A549 (cell line): ENCODE measurements around the gene CCDC142. TPM values are rescaled to one million over a fixed set of nuclear protein-coding genes. Genes with fewer than 3 reads are reported as not detected.

Experiments
- ATAC-seq, 2 experiments: fragments of 200-7000 bp in 1 of 2; fragments of >200 bp in 1 of 2; cut with Nextera tagmentation in 1 of 2; cut with Tn5 transposase in 1 of 2; 3 replicates each; pipeline versions ENCODE4 v1.8.0 to v1.9.1; 2018 to 2020; ENCODE audit warnings: mild to moderate bottlenecking in 1 of 2, moderate library complexity in 1 of 2
- CTCF ChIA-PET: fragments of 300-600 bp; sonication (Branson Sonifier 250); formaldehyde crosslinking; extraction: SDS; loops from one replicate; lab custom pipeline; 2021; ENCODE audit warnings: antibody characterized with exemption, inconsistent platforms; lab: Yijun Ruan, JAX
- POLR2A ChIA-PET: fragments of 350-600 bp; formaldehyde crosslinking; extraction: SDS; loops from one replicate; lab custom pipeline; 2021; ENCODE audit warnings: antibody characterized with exemption, inconsistent platforms; lab: Yijun Ruan, JAX
- DNase-seq, 2 experiments: peaks; one replicate each; pipeline versions ENCODE4 v3.0.0 to v3.0.0-alpha.2; 2011 to 2016; ENCODE audit warnings: low read depth in 1 of 2, low spot score in 1 of 2
- FAIRE-seq: peaks from 2 replicates; lab custom pipeline; 2011; peaks lifted over from hg19 to GRCh38; lab: Jason Lieb, UNC
- H3K27ac ChIP-seq, 2 experiments: fragments of >200 bp; sonication (Bioruptor Twin); formaldehyde crosslinking; 3 replicates each; pipeline ENCODE4 v1.5.1; 2016 to 2017
- H3K4me1 ChIP-seq: fragments of >200 bp; sonication (Bioruptor Twin); formaldehyde crosslinking; 3 replicates; pipeline ENCODE4 v1.6.1; 2016
- H3K4me2 ChIP-seq: fragments of >200 bp; sonication (Bioruptor Twin); formaldehyde crosslinking; 3 replicates; pipeline ENCODE4 v1.6.1; 2016
- H3K4me3 ChIP-seq: fragments of >200 bp; sonication (Bioruptor Twin); formaldehyde crosslinking; 3 replicates; pipeline ENCODE4 v1.5.1; 2016
- H3K9me3 ChIP-seq: fragments of >200 bp; sonication (Bioruptor Twin); formaldehyde crosslinking; 3 replicates; pipeline ENCODE4 v1.6.1; 2016
- BHLHE40 ChIP-seq: IDR thresholded peaks from 2 replicates; pipeline ENCODE4 v1.6.1; 2012; ENCODE audit warnings: low read depth, low read length, inconsistent platforms
- CBX8 ChIP-seq: fragments of 200-600 bp; sonication (generic); IDR thresholded peaks from 2 replicates; pipeline ENCODE4 v1.6.1; 2016
- CHD4 ChIP-seq: fragments of 200-600 bp; sonication (generic); IDR thresholded peaks from 2 replicates; pipeline ENCODE4 v1.6.1; 2016; ENCODE audit warnings: antibody characterized with exemption, mild to moderate bottlenecking, borderline replicate concordance
- EHMT2 ChIP-seq: fragments of 200-600 bp; sonication (generic); IDR thresholded peaks from 2 replicates; pipeline ENCODE4 v1.6.1; 2016; ENCODE audit warnings: antibody characterized with exemption, low read depth, mild to moderate bottlenecking, moderate library complexity
- FOSL2 ChIP-seq, 2 experiments: fragments of 450-650 bp in 1 of 2; fragments of >200 bp in 1 of 2; sonication (Bioruptor Twin) in 1 of 2; formaldehyde crosslinking; IDR thresholded peaks; 2 replicates each; pipeline versions ENCODE4 v1.5.0 to v1.6.1; 2016 to 2020; ENCODE audit warnings: mild to moderate bottlenecking in 1 of 2, moderate library complexity in 1 of 2
- FOXS1 ChIP-seq: fragments of 250-450 bp; sonication (Bioruptor Pico); IDR thresholded peaks from 2 replicates; pipeline ENCODE4 v1.5.0; 2020; ENCODE audit warnings: mild to moderate bottlenecking, moderate library complexity
- HDAC2 ChIP-seq: fragments of 200-600 bp; sonication (generic); IDR thresholded peaks from 2 replicates; pipeline ENCODE4 v1.6.1; 2016
- HES2 ChIP-seq: fragments of >200 bp; sonication (Bioruptor Twin); formaldehyde crosslinking; IDR thresholded peaks from 2 replicates; pipeline ENCODE4 v1.6.1; 2016
- HEYL ChIP-seq: fragments of 250-450 bp; sonication (Bioruptor Pico); IDR thresholded peaks from 2 replicates; pipeline ENCODE4 v1.8.0; 2021; ENCODE audit warnings: mild to moderate bottlenecking, moderate library complexity
- JUN ChIP-seq, 2 experiments: fragments of >200 bp; sonication (Bioruptor Twin); formaldehyde crosslinking; IDR thresholded peaks; 2 replicates in 1 of 2; 3 replicates in 1 of 2; pipeline ENCODE4 v1.6.1; 2016 to 2017
- JUNB ChIP-seq: fragments of >200 bp; sonication (Bioruptor Twin); formaldehyde crosslinking; IDR thresholded peaks from 2 replicates; pipeline ENCODE4 v1.6.1; 2016
- MAX ChIP-seq: IDR thresholded peaks from 2 replicates; pipeline ENCODE4 v1.6.1; 2012
- NPAS2 ChIP-seq: fragments of 250-450 bp; sonication (Bioruptor Pico); IDR thresholded peaks from 2 replicates; pipeline ENCODE4 v1.8.0; 2022; ENCODE audit warnings: mild to moderate bottlenecking, moderate library complexity, borderline replicate concordance
- NR3C1 ChIP-seq: fragments of >200 bp; sonication (Bioruptor Twin); formaldehyde crosslinking; IDR thresholded peaks from 3 replicates; pipeline ENCODE4 v1.6.1; 2017
- POLR2A ChIP-seq: IDR thresholded peaks from 2 replicates; pipeline ENCODE4 v1.6.1; 2012; ENCODE audit warnings: mild to moderate bottlenecking, low read length
- RNF2 ChIP-seq: fragments of 200-600 bp; sonication (generic); IDR thresholded peaks from 2 replicates; pipeline ENCODE4 v1.6.1; 2016; ENCODE audit warnings: low read depth, mild to moderate bottlenecking, antibody characterized with exemption, moderate library complexity, borderline replicate concordance
- ZFP36 ChIP-seq: fragments of 450-650 bp; IDR thresholded peaks from 2 replicates; pipeline ENCODE4 v1.6.1; 2014; ENCODE audit warnings: borderline replicate concordance; ENCODE audit not compliant: partially characterized antibody
- ZNF302 ChIP-seq: fragments of 250-450 bp; sonication (Bioruptor Pico); IDR thresholded peaks from 2 replicates; pipeline ENCODE4 v1.9.0; 2021; ENCODE audit warnings: inconsistent platforms, mild to moderate bottlenecking, moderate library complexity
- WGBS: methylation state at CpG from one replicate; pipeline ENCODE4 v1.1.6; 2017; ENCODE audit errors: missing lambda C conversion rate; 5-methylcytosine and 5-hydroxymethylcytosine counted together
- polyA plus RNA-seq, 4 experiments: library from polyadenylated mRNA; depleted of rRNA in 3 of 4; stranded (reverse); fragments of >200 nt; fragmentation: RNase III in 1 of 4; extraction: RNeasy Plus Mini Kit Qiagen cat#74134 plus additional on column Dnase treatment in 1 of 4; gene quantifications; 2 replicates in 3 of 4; 3 replicates in 1 of 4; pipeline ENCODE4 v1.2.3, GENCODE V29; 2011 to 2017
- TF ChIP-seq, protein P1 (sequence below): fragments of 250-450 bp; sonication (Bioruptor Pico); IDR thresholded peaks from 2 replicates; pipeline ENCODE4 v1.5.0; 2021; ENCODE audit warnings: mild to moderate bottlenecking, moderate library complexity, borderline replicate concordance
- TF ChIP-seq, protein P2 (sequence below): fragments of >200 bp; sonication (Bioruptor Twin); formaldehyde crosslinking; IDR thresholded peaks from 3 replicates; pipeline ENCODE4 v1.6.1; 2016

The CCDC142 gene
- polyA plus RNA-seq, 2 of the 4 experiments (the other 2 are of a cell fraction): 6.8 to 12.8 TPM

DNA sequence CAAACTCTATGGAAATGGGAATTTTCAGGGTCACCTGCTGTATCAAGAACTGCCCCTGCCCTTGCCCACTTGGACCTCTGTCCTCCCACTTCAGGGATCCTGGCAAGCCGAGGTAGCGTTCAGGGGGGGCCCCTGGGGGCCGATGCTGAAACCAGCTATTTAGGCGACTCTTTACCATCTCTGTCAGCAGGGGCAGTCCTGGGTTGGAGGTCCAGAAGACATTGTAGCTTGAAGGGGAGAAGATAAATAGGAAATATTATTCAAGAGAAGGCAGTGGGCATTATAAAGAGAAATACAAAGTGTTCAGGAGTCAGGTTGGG, 20.1 kb downstream of the CCDC142 start:
- H3K4me3 ChIP-seq: no peak overlapping the region
- WGBS: 81% methylated on average over 4 of the region's 4 CpGs
- H3K4me2 ChIP-seq: no peak overlapping the region
- no peak overlapping the region for H3K27ac ChIP-seq
- ChIA-PET CTCF (interaction anchor here (0.9 to 2.7 kb wide), 3 partner anchors 10 to 124 kb away, joined by 4 to 8 read pairs (median 4); partner anchors contain the start of genes MRPL53 and PCGF1), POLR2A (no interaction called here)
- H3K9me3 ChIP-seq: no peaks in the 10 kb centered on the region
- TF ChIP-seq BHLHE40 (no peak), MAX (no peak), JUNB (no peak), ZNF302 (CRISPR knock-in tag) (no peak)
- no peak for FAIRE-seq
- DNase-seq: no peak
- no peak for ATAC-seq
- H3K4me1 ChIP-seq: peaks cover 18% of the 10 kb centered on the region

DNA sequence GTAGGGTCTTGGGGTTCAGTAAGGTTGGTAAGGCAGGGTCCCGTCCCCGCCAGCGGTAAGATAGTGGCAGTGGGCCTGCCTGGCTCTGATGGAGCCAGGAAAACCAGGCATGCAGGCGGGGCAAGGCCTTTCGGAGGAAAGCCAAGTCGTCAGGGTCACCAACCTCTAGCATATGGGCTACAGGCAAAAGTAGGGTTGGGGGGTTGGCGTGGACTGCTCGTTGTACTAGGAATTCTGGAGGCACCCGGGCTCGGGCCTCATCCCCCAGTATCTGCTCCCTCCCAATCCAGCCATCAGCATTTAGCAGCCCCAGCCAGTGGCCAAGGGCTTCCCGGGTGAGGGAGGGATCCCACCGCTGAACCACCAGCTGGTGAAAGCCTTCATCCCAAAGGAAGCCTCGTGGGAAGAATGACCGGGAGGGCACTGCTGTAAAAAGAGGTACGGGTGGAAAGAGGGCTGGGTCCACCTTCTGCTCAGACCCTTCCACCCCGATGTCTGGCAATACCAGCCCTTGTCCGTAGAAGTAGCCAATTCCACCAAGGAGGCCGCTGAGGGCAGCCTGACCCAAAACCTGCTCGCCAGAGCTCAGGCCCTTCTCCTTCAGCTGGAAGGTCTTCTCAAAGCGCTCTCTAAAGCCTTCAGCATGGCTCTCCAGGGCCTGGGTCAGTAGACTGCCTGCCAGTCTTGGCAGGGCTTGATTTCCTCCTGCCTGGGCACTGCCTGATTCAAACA, 20.6 kb downstream of the CCDC142 start:
- Histone ChIP-seq H3K9me3 (no peaks in the 10 kb centered on the region), H3K4me2 (no peak overlapping the region), H3K4me3 (no peak overlapping the region), H3K4me1 (peaks cover 18% of the 10 kb centered on the region), H3K27ac (no peak overlapping the region)
- 91% methylated on average over 20 of the region's 20 CpGs for WGBS
- POLR2A ChIA-PET: interaction anchor here (0.9 kb wide), 1 partner anchor 10 kb away, joined by 4 read pairs; the partner anchor contains the start of gene MRPL53
- TF ChIP-seq HEYL (no peak), FOXS1 (CRISPR knock-in tag) (no peak), JUN (IDR thresholded peaks at IDR 0.05) (no peak), CBX8 (no peak), CHD4 (no peak), NR3C1 (no peak), NPAS2 (CRISPR knock-in tag) (no peak), ZFP36 (no peak), RNF2 (no peak), HES2 (no peak), HDAC2 (no peak), FOSL2 (IDR thresholded peaks at IDR 0.05) (no peak), FOSL2 (CRISPR knock-in tag; IDR thresholded peaks at IDR 0.05) (no peak), EHMT2 (no peak), POLR2A (no peak)
- TF ChIP-seq, protein P1, sequence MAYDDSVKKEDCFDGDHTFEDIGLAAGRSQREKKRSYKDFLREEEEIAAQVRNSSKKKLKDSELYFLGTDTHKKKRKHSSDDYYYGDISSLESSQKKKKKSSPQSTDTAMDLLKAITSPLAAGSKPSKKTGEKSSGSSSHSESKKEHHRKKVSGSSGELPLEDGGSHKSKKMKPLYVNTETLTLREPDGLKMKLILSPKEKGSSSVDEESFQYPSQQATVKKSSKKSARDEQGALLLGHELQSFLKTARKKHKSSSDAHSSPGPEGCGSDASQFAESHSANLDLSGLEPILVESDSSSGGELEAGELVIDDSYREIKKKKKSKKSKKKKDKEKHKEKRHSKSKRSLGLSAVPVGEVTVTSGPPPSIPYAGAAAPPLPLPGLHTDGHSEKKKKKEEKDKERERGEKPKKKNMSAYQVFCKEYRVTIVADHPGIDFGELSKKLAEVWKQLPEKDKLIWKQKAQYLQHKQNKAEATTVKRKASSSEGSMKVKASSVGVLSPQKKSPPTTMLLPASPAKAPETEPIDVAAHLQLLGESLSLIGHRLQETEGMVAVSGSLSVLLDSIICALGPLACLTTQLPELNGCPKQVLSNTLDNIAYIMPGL (CRISPR knock-in tag): no peak
- TF ChIP-seq, protein P2, sequence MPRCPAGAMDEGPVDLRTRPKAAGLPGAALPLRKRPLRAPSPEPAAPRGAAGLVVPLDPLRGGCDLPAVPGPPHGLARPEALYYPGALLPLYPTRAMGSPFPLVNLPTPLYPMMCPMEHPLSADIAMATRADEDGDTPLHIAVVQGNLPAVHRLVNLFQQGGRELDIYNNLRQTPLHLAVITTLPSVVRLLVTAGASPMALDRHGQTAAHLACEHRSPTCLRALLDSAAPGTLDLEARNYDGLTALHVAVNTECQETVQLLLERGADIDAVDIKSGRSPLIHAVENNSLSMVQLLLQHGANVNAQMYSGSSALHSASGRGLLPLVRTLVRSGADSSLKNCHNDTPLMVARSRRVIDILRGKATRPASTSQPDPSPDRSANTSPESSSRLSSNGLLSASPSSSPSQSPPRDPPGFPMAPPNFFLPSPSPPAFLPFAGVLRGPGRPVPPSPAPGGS: no peak
- FAIRE-seq: no peak
- CTCF ChIA-PET: interaction anchor here (0.7 to 2.7 kb wide), 11 partner anchors 7 to 126 kb away, joined by 3 to 8 read pairs (median 4); partner anchors contain the start of genes MRPL53 and PCGF1
- DNase-seq: no peak
- ATAC-seq: no peak
